Activated gamma-delta T cell (primary cell): ENCODE data around the gene WIZ.

Source experiments
- DNase-seq: peaks from one replicate; lab custom pipeline; 2025; lab: John Stamatoyannopoulos, UW

WIZ gene

DNA sequence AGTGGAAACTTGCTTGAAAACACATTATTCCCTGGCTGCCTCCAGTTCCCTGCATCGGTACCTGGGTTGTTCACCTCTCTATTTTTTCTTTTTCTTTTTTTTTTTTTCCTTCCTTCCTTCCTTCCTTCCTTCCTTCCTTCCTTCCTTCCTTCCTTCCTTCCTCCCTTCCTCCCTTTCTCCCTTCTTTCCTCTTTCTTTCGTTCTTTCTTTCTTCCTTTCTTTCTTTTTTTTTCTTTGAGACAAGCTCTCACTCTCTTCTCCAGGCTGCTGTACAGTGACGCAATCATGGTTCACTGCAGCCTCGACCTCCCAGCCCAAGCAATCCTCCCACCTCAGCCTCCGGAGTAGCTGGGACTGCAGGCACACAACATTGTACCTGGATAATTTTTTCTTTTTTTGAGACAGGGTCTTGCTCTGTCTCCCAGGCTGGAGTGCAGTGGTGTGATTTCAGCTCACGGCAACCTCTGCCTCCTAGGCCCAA, 18.0 kb upstream of the WIZ start:
- no peak for DNase-seq

DNA sequence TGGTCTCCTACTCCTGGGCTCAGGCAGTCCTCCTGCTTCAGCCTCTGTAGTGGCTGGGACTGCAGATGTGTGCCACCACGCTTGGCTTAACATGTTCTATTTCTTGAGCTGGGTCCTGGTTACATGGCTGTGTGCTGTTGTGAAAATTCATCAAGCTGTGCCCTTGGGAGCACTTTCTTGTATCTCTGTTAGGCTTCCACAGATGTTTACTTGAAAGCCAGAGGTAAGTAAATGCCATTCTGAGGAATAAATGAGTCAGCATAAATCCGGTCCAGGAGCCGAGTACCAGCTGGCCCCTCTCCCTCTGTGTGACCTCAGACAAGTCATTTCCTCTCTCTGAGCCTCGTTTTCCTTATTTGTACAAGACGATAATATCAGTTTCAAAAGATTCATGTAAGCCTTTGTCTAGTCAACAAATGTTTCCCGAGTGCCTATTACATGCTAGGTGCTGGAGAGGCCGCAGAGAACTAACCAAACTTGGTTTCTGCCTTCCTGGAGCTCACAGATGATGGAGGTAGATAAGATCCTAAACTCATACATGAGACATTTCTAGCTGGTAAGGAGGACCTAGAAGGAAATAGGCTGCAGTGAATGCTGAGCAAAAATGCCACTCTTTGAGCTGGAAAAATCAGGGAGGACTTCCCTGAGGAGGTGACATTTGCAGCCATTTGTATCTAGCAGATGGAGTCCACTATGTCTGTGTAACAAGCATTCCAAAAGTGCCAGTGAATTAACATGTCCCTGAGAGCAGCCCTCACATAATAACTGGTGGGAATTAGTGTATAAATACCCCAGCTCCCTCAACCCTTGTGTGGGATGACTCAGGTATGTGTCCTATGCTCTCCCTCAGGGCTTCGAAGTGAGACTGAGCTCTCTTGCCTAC, 17.3 kb upstream of the WIZ start:
- no peak for DNase-seq

DNA sequence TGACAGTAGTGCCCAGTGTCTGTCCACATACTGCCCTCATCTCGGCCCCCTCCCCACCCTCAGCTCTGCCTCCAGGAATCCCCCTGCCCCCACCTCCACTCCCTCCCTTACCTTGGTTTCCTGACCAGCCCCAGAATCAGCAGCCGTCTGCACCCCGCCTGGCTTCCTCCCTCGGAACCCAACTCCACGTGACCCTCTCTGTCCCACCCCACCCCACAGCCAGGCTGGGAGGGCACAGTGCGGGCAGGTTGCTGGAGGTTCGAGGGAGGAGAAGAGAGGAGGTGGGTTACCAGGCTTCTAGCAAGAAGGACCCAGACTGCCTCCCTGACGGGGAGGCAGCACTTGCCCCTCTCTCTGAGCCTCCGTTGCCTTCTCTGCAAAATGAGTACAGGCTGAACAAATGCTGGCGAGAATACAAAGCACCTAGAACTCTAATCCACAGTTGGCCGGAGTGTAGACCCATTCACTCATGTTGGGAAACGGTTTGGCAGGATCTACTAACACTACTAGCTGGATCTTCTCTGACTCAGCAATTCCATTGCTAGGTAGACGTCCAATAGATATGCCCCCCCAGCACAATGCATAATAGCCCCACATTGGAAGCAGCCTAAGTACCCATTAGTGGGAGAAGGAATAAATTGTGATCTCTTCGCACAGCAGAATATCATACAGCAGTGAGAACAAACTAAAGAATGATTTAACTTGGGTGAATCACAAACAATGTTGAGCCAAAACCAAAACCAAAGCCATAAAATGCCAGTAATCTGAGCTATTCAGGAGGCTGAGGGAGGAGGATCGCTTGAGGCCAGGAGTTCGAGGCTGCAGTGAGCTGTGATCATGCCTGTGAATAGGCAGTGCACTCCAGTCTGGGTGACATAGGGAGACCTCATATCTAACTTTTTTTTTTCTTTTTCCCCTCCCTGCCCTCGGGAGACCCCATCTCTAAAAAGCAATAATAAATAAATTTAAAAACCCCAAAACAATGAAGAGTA, 14.9 kb upstream of the WIZ start, which contains the start of gene RASAL3:
RASAL3 (minus strand) TSS at position 151 of the 992 bp plus-strand sequence. CDS start 186 bp downstream, outside the sequence.
- DNase-seq = peak; percentile 43

DNA sequence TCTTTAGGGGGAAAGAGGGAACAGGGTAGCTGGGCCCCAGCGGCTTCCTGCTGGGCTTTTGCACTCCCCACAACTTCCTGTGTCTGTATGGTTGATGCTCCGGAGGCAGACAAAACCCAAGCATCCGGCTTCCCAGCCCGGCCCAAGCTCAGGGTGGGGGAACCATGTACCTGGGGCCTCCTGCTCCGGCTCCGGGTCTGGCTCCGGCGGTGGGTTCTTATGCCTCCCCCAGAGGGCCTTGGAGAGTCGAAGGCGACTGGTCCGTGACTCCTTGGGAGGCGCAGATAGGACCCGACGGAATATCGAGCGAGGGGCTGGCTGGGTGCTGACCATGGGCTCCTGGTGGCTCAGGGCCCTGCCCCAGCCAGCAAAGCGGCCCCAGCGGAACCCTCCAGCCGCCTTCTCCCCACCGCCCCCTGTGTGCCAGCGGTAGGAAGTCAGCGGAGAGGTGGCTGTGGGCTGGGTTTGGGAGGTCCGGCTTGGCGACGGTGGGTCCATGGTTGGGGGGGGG, 14.2 kb upstream of the WIZ start:
- DNase-seq = peak; percentile 50

DNA sequence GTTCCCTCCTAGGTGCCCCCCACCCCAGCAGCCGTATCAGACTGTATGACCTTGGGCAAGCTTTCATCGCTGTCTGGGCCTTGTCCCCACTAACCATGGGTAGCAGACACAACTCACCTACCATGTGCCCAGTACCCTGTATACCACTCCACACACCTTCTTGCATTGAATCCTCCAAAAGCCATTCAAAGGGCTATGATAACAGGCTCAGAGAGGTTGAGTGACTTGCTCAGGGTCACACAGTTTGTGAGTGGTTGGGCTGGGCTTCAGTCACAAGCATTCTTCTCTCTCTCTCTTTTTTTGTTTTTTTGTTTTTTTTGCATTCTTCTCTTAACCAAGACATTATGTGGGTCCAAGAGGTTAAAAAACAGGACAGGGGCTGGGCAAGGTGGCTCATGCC, 11.9 kb upstream of the WIZ start:
- DNase-seq = no peak

DNA sequence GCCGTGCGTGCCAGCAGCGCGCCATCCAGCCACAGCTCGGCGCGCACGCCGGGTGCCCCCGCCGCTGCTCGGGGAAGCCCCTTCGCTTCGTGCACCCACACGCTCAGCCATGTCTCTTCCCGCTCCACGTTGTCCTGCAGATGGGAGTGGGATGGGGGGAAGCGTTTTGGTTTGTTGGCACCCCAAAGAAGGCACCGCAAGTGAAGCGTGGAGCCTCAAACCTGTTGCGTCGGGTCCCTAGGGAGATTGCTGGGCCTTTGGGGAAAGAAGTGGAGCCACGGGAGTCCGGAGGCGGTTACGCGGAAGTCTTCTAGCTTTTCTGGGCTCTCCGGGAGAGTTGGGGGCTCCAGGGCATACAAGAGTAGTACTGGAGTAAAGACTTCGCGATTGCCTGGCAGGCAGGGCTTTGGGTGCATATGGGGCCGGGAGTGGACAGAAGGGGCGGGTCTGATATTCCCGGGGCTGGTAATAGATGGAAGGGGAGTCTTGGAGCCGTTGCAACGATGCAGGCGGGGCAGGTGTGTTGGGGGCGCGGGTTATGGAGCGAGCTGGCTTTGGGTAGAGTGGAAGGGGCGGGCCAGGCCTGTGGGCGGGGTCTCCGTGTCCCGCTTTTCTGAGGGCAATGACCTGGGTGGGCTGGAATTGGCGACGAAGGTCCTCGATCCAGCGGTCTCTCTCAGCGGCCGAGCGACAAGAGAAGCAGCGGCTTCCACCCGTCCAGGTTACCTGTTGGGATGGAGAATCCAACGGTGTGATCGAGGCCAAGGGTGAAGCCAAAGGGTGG, 8.1 kb upstream of the WIZ start:
- DNase-seq = no peak

DNA sequence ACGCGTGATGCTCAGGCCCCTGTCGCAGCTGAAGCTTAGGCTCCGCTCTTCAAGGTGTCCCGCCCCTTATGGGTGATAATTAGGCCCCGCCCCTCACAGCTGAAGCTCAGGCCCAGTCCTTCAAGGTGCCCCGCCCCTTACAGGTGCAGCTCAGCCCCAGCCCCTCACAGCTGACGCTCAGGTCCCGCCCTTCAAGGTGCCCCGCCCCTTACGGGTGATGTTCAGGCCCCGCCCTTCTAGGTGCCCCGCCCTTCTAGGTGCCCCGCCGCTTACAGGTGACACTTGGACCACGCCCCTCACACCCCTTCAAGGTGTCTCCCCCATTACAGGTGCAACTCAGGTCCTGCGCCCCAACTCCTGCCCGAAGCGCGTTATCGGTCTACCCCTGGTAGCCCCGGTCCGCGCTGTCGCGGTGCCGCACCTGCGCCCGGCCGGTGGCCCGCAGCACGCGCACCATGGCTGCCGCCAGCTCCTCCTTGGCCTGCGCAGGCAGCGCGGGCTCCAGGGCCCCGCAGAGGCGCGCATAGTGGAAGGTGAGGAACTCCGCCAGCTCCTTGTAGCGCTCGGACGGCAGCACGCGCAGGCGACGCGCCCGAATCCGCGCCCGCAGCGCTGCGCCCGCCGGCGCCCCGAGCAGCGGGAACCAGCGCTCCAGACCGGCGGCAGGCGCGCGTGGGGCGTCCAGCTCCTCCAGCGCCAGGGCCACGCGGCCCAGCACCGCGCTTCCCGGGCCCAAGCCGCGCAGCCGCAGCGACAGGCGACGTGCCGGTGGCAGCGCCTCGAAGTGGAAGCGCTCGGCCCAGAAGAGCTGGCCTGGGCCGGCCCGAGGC, 7.3 kb upstream of the WIZ start:
- no peak for DNase-seq

DNA sequence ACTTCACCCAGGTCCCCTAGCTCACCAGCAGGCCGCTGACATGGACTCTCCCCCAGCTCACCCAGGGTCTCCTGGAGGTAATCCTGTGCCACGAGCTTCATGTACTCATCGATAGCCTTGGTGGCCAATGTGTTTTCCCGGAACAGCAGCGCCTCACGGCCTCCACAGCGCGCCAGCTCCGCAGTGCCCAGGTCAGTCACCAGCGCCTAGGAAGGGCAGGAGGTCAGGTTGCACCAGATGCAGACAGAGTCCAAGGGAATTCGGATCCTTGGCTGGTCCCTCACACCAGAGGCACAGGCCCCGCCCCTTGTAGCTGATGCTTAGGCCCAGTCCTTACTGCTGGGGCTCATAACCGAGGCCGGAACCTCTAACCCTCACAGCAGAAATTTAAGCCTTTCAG, 6.7 kb upstream of the WIZ start:
- DNase-seq = no peak

DNA sequence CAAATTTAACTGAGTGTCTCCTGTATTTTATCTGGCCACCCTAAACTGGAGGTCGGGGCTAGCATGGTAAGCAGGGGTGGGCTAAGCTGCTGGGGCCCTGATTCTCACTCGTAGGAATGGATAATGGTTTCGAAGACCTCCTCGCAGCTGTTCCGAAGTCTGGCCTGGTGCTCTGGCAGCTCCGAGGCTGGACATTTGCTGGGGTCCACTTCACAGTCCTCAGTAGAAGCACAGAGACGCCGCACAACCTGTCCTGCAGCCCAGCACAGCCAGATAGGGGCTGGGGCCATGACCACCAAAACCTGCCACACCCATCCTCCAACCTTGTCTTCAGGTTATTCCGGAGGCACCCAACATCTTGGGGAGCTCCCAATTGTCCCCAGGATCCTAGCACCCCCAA, 6.2 kb upstream of the WIZ start:
- no peak for DNase-seq

DNA sequence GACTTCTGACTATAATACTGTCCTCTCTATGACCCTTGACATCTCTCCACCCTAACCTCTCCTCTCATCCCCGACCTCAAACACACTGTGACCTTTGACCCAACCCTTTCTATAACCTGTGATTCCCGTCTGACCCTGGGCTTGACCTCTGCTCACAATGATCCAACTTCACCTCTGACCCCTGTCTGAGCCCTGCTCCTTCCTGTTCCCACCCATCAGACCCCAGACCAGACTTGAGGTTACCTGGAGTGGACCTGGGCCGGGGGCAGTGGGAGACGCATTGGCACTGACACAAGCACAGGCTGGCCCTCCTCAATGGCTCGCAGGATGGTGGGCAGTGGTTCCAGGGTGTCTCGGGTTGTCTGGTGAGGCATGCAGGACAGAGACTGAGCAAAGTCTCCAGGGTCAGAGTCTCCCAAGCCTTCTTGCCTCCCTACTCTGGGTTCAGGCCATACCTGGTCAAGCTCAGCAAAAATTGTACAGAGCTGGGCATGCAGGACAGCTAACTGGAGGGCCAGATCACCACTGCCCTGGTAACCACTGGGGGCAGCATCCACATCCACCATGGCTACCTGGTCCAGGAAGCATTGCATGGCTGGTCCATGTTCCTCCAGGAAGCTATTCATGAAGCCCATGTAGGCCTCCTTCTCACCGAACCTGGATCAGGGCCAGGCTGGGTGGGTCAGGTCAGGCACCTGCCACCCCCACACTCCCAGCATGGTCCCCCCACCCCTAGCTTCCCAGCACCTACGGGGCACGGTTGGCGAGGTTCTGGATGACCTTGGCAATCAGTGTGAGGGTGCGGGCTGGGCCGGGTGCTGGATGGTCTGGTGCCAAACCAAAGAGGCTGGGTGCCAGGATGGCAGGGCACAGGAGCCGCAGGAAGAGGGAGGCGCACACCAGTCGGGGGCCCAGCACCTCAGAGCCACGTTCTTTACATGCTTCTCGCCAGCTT, 4.4 kb upstream of the WIZ start:
- no peak for DNase-seq

DNA sequence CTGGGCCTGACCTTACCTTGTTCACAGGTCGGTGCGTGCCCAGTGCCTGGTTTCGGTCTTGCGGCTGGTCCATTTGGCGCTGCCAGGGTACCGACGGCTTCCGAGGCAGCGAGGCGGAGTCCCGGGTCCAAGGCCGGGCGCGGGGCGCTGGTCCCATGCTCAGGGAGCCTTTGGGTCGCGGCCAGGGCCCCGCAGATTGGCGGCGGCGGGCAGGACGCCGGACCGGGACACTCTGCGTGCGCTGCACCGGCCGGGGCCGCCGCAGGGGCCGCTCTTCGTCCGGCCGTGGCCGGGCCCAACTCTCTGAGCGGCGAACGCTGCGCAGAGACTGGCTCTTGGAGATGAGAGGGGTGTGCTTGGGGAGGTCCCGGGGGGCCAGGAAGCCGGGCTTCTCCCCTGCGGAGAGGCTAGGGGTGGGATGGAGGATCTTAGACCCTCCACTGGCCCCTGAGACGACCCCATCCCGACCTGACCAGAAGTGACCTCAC, 3.4 kb upstream of the WIZ start:
- DNase-seq = no peak

DNA sequence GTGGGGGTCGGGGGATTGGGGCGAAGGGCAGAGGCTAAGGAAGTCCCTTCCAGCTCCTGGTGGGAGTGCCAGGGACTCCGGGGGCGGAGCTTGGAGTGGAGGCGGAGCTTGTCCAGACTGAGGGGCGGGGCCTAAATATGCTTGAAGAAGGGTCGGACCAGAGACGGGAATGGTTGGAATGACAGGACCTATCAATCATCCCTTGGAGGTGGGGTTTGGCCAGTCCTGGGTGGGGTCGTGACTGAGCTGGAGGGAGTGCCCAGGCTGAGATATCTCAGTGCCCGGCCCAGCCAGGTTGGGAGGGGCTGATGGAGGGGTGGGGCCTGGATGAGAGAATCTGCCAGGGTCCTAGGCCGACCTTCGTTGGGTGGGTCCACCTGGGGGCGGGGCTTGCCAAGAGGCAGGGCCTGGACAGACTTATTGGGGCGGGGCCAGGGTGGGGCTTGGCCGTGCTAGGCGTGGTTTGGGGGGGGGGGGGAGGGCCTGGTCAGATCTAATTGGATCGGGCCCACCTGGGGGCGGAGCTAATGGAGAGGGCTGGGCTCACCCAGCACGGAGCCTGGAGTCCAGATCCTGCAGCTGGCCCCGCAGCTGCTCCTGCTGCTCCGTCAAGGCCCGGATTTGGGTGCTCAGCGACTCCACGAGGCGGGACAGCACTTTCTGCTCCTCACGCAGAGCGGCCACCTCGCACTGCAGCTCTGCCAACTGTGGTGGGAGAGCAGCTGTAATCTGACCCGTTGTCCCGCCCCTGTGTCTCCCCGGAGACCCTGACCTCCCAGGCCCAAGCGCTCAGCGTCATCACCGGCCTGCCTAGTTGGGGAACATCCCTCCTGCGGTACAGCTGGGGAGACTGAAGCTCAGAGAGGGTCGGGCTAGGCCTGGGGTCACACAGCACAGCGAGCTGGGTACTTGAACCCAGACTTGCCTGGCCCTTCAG, 2.6 kb upstream of the WIZ start:
- no peak for DNase-seq

DNA sequence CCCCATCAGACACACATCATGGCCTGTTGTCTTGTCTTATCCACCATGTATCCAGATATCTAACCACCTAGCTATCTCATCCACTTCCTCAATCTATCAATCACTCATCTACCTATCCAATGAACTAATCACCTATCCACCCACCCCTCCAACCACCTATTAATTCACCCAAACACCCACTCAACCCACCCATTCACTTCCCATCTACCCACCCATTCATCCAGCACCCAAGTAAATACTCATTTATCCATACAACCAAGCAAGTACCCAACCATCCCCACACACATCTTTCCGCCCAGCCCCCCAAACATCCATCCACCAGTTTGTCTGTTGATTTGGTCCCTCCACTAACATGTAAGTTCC, 753 bp upstream of the WIZ start:
- no peak for DNase-seq

DNA sequence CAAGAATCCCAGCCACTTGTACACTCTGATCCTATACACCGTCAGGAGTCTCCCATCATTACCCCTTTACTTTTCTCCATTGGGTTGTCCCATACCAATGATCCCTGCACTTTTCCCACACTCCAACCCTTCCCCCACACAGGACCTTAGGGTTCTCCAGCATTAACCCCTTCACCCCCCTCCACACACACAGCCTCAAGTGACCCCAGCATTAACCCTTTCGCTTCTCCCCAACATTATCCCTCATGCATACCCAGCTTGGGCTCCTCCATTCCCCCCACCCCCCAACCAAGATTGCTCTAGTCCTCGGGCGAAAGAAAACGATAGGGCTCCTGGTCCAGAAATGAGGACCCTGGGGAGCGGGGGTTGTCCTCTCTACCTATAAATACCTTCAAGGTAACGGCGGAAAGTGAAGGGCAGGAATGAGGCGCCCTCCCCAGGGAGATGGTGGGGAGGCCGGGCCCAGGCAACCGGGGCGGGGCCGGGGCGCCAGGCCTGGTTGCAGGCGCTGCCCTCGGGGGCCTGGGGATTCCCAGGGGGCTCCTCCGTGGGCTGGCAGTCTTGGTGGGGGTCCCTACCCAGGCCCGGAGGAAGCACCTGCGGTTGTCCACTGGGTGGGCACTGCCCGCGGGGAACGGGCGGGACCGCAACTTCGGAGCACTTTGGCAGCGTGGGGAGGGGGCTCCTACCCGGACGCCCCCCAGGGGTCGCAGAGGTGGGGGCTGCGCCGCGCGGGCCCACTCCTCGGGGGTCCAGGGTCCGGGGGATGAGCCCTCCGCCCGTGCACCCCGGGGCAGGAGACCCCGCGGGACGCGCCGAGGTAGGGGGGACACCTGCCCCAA, 757 bp downstream of the WIZ start:
- DNase-seq = no peak

DNA sequence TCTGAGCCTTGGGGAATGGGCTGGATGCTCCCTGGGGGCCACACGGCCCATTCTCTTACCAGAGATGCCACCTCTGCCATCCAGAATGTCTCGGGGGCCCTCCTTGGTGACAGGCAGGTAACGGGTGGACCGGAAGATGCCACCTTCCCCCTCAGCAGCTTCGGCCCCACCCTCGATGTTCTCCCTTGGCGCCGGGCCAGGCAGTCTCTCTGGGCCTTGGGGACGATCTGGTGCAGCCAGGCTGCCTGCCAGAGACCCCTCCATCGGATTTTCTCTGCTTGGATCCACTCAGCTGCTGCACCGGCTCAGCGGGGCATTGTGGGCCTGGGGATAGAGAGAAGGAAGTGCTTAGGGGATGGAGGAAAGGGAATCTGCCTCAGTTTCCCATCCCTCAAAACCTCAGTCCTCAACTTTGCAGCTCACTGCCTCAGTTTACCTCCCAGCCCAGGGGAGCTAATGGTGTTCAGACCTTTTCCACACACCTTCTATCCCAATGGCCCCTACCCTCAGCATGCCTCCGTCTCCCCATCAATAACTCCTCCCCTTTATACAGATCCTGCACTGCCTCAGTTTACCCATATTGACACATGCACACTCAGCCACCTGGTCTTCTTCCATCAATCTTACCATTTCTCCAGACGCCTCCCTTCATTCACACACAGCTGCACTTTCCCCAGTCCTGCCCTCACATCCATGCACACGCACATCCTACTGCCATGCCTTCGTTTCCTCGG, 1.5 kb downstream of the WIZ start:
- no peak for DNase-seq

DNA sequence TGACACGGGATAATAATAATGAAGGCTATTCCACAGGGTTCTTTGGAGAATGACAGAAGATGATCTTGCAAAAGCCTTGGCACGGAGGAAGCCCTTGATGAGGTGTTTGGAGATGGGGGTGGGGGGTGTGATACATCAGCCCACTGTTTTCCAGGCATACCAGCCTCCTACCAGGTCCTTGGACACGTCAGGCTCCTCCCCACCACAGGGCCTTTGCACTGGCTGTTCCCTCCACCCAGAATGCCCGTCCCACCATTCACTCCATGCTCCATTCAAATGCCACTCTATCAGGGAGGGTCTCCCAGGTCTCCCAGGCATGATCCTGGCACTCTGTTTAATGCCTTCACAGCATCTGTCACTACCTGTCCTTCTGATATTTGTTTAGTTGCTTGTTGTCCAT, 2.7 kb downstream of the WIZ start:
- no peak for DNase-seq
